ENCODE data around the gene FBXW11.
"Not testable (repeated sequence)": the region's sequence is repeated elsewhere in the genome, so short reads cannot be mapped to it uniquely, and the experiment has no call there.

FBXW11 gene

GRCh38 chr5:171926311-171926710, 80.1 kb downstream of the FBXW11 start:
- H3K36me3 ChIP-seq (ENCODE audit: control insufficient read depth, insufficient read depth, low read length) = no peaks in the 10 kb centered on the region
- H3K27me3 ChIP-seq (replicated peaks; ENCODE audit: control insufficient read depth, insufficient read depth, low read length) = no peaks in the 10 kb centered on the region
- TF ChIP-seq CTCF (IDR thresholded peaks at IDR 0.05; ENCODE audit: insufficient read depth, low read length, poor library complexity, severe bottlenecking) = no peak
- H3K4me3 ChIP-seq (replicated peaks; ENCODE audit: low read depth, low read length) = no peak overlapping the region
- DNase-seq (ENCODE audit: extremely low read depth, insufficient read length) = no peak

- no peaks in the 10 kb centered on the region for H3K36me3 ChIP-seq (ENCODE audit: control insufficient read depth, insufficient read depth, low read length)
- DNase-seq (ENCODE audit: extremely low read depth, insufficient read length) = no peak
- H3K4me3 ChIP-seq (replicated peaks; ENCODE audit: low read depth, low read length) = no peak overlapping the region
- no peak for TF ChIP-seq CTCF (IDR thresholded peaks at IDR 0.05; ENCODE audit: insufficient read depth, low read length, poor library complexity, severe bottlenecking)
- H3K27me3 ChIP-seq (replicated peaks; ENCODE audit: control insufficient read depth, insufficient read depth, low read length) = no peaks in the 10 kb centered on the region
Observed at GRCh38 chr5:171924493-171925122, 81.8 kb downstream of the FBXW11 start.

GRCh38 chr5:171920765-171921391, 85.6 kb downstream of the FBXW11 start:
- H3K4me3 ChIP-seq (replicated peaks; ENCODE audit: low read depth, low read length) = no peak overlapping the region
- no peak for DNase-seq (ENCODE audit: extremely low read depth, insufficient read length)
- H3K27me3 ChIP-seq (replicated peaks; ENCODE audit: control insufficient read depth, insufficient read depth, low read length) = no peaks in the 10 kb centered on the region

GRCh38 chr5:171915700-171916099, 90.7 kb downstream of the FBXW11 start:
- DNase-seq (ENCODE audit: extremely low read depth, insufficient read length); H3K27me3 ChIP-seq (replicated peaks; ENCODE audit: control insufficient read depth, insufficient read depth, low read length); H3K4me3 ChIP-seq (replicated peaks; ENCODE audit: low read depth, low read length); H3K36me3 ChIP-seq (ENCODE audit: control insufficient read depth, insufficient read depth, low read length): not testable (repeated sequence)

More at GRCh38 chr5:171920765-171921391, 85.6 kb downstream of the FBXW11 start:
- H3K36me3 ChIP-seq (ENCODE audit: control insufficient read depth, insufficient read depth, low read length) = no peaks in the 10 kb centered on the region
- TF ChIP-seq CTCF (IDR thresholded peaks at IDR 0.05; ENCODE audit: insufficient read depth, low read length, poor library complexity, severe bottlenecking) = no peak

DNA sequence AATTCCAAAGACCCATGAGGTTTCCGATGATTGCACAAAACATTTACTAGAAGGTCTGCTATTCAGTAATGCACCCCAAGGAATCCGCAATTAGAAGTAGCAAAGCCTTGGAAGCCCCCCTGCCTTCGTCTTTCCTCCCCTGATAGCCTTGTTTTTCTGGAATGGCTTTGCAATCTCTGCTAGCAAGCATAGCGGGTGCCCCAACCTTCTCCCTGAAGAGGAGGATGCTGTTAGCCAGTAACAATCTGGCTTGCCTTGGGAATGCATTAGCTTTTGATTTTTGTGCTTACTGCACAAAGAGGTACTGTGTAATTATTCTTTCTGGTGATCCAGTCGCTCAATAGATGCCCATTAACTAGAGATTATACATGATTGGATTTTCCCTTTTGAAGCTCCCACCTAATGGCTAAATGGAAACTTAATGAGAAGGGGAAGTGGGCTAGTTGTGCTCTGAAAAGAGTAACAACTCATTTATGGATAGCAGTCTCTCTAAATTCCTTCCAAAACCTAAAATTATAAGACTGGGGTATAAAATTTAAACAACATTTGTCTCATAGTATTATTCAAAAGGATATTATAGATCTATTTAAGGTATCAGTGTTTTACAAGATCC, 91.6 kb downstream of the FBXW11 start:
- H3K4me3 ChIP-seq (replicated peaks; ENCODE audit: low read depth, low read length) = no peak overlapping the region
- no peak for DNase-seq (ENCODE audit: extremely low read depth, insufficient read length)
- no peaks in the 10 kb centered on the region for H3K27me3 ChIP-seq (replicated peaks; ENCODE audit: control insufficient read depth, insufficient read depth, low read length)
- no peak for TF ChIP-seq CTCF (IDR thresholded peaks at IDR 0.05; ENCODE audit: insufficient read depth, low read length, poor library complexity, severe bottlenecking)
- no peaks in the 10 kb centered on the region; the same call in 1 of the 2 replicates for H3K36me3 ChIP-seq (ENCODE audit: control insufficient read depth, insufficient read depth, low read length)

GRCh38 chr5:171913987-171914273, 92.5 kb downstream of the FBXW11 start:
- DNase-seq (ENCODE audit: extremely low read depth, insufficient read length) = no peak
- no peak for TF ChIP-seq CTCF (IDR thresholded peaks at IDR 0.05; ENCODE audit: insufficient read depth, low read length, poor library complexity, severe bottlenecking)
- no peaks in the 10 kb centered on the region; the same call in 1 of the 2 replicates for H3K36me3 ChIP-seq (ENCODE audit: control insufficient read depth, insufficient read depth, low read length)
- no peaks in the 10 kb centered on the region for H3K27me3 ChIP-seq (replicated peaks; ENCODE audit: control insufficient read depth, insufficient read depth, low read length)
- no peak overlapping the region for H3K4me3 ChIP-seq (replicated peaks; ENCODE audit: low read depth, low read length)

All from GM06990 (cell line).